HepG2 (cell line): ENCODE measurements around the gene ICAM2. TPM values are rescaled to one million over a fixed set of nuclear protein-coding genes. Genes with fewer than 3 reads are reported as not detected.

ENCODE experiments used
- CHD2 ChIP-seq: IDR thresholded peaks from 2 replicates; pipeline ENCODE4 v1.6.1; 2011; ENCODE audit warnings: low read depth, low read length, improper control_type of control experiment
- GMEB1 ChIP-seq: sonication (generic); formaldehyde crosslinking; IDR thresholded peaks from 2 replicates; pipeline ENCODE4 v1.5.1; 2020; ENCODE audit warnings: missing genetic modification reagents, mild to moderate bottlenecking, borderline replicate concordance
- HMG20A ChIP-seq: IDR thresholded peaks from 2 replicates; pipeline ENCODE4 v1.6.1; 2016; ENCODE audit warnings: borderline replicate concordance
- HMG20B ChIP-seq: conservative IDR thresholded peaks from 2 replicates; pipeline ENCODE4 v1.6.1; 2016; ENCODE audit warnings: missing genetic modification reagents, missing compliant biosample characterization
- JUN ChIP-seq: sonication (generic); formaldehyde crosslinking; IDR thresholded peaks from 2 replicates; pipeline ENCODE4 v1.4.0; 2020; ENCODE audit warnings: mild to moderate bottlenecking, missing genetic modification reagents
- KAT8 ChIP-seq: IDR thresholded peaks from 2 replicates; pipeline ENCODE4 v1.6.1; 2016; ENCODE audit warnings: missing genetic modification reagents, missing compliant biosample characterization
- MAZ ChIP-seq, 2 experiments: sonication (generic) in 1 of 2; formaldehyde crosslinking in 1 of 2; IDR thresholded peaks; 2 replicates each; pipeline versions ENCODE4 v1.5.0 to v1.6.1; 2012 to 2020; ENCODE audit warnings: low read depth in 2 of 2, mild to moderate bottlenecking in 2 of 2, borderline replicate concordance in 1 of 2, improper control_type of control experiment in 1 of 2, low read length in 1 of 2, missing genetic modification reagents in 1 of 2, moderate library complexity in 1 of 2
- MEIS1 ChIP-seq: sonication (generic); formaldehyde crosslinking; IDR thresholded peaks from 2 replicates; pipeline ENCODE4 v1.9.0; 2021; ENCODE audit warnings: mild to moderate bottlenecking, missing genetic modification reagents, moderate library complexity, borderline replicate concordance
- PATZ1 ChIP-seq: sonication (generic); formaldehyde crosslinking; IDR thresholded peaks from 2 replicates; pipeline ENCODE4 v1.4.0; 2020; ENCODE audit warnings: missing genetic modification reagents
- PRDM10 ChIP-seq: sonication (generic); formaldehyde crosslinking; IDR thresholded peaks from 2 replicates; pipeline ENCODE4 v1.4.0; 2020; ENCODE audit warnings: low read depth, missing genetic modification reagents
- RXRA ChIP-seq: sonication (generic); formaldehyde crosslinking; IDR thresholded peaks from 2 replicates; pipeline ENCODE4 v1.5.1; 2020; ENCODE audit warnings: missing genetic modification reagents
- SMAD3 ChIP-seq: sonication (generic); formaldehyde crosslinking; IDR thresholded peaks from 2 replicates; pipeline ENCODE4 v1.4.0; 2020; ENCODE audit warnings: missing genetic modification reagents
- ZNF607 ChIP-seq: sonication (generic); formaldehyde crosslinking; IDR thresholded peaks from 2 replicates; pipeline ENCODE4 v1.5.1; 2020; ENCODE audit warnings: missing genetic modification reagents, mild to moderate bottlenecking, borderline replicate concordance
- ZNF772 ChIP-seq: sonication (generic); formaldehyde crosslinking; IDR thresholded peaks from 2 replicates; pipeline ENCODE4 v1.5.0; 2020; ENCODE audit warnings: mild to moderate bottlenecking, missing genetic modification reagents
- ZSCAN31 ChIP-seq: sonication (generic); formaldehyde crosslinking; IDR thresholded peaks from 2 replicates; pipeline ENCODE4 v1.5.0; 2020; ENCODE audit warnings: low read depth, mild to moderate bottlenecking, missing genetic modification reagents
- polyA plus RNA-seq, 8 experiments: library from polyadenylated mRNA; depleted of rRNA in 3 of 8; stranded (reverse) in 7 of 8; unstranded in 1 of 8; fragments of >200 nt; fragmentation: Illumina TruSeq in 4 of 8; extraction: Trizol in 4 of 8; gene quantifications; 2 replicates each; pipeline versions ENCODE4 v1.2.1 to v1.2.3, GENCODE V29; 2011 to 2016; ENCODE audit warnings: low read depth in 4 of 8, missing spikeins in 1 of 8, mixed read lengths in 1 of 8; ENCODE audit not compliant: insufficient read depth in 1 of 8
- total RNA-seq, 5 experiments: library from RNA; depleted of rRNA; stranded (reverse); fragments of >200 nt; fragmentation: Illumina TruSeq; extraction: Trizol; gene quantifications; 2 replicates each; pipeline ENCODE4 v1.2.3, GENCODE V29; 2016; ENCODE audit warnings: low read depth in 1 of 5
- TF ChIP-seq, protein P1 (sequence below): sonication (generic); formaldehyde crosslinking; conservative IDR thresholded peaks from 2 replicates; pipeline ENCODE4 v1.4.0; 2020; ENCODE audit warnings: mild to moderate bottlenecking, missing genetic modification reagents, moderate library complexity
- TF ChIP-seq, protein P2 (sequence below): IDR thresholded peaks from 2 replicates; pipeline ENCODE4 v1.6.1; 2016; ENCODE audit warnings: missing genetic modification reagents, missing compliant biosample characterization

The ICAM2 gene
- total and polyA plus RNA-seq, 2 of the 13 experiments (the other 11 are each of a cell fraction or from before 2014, with no cell fraction given) = 10.9 to 20.8 TPM

GRCh38 chr17:63962298-63962744 is 58.1 kb downstream of the ICAM2 start (continued):
- TF ChIP-seq HMG20B (CRISPR knock-in tag) (peak; percentile 95), PATZ1 (CRISPR knock-in tag) (peak; percentile 9; the same call in 1 of the 2 replicates), SMAD3 (CRISPR knock-in tag) (0 out of 2 replicates have a peak, but pooled peaks have one; percentile 47), JUN (CRISPR knock-in tag) (peak; percentile 62; the same call in 1 of the 2 replicates), ZNF772 (CRISPR knock-in tag) (0 out of 2 replicates have a peak, but pooled peaks have one; percentile 37), RXRA (CRISPR knock-in tag) (peak; percentile 86), ZNF607 (CRISPR knock-in tag) (peak; percentile 27; the same call in 1 of the 2 replicates), ZSCAN31 (CRISPR knock-in tag) (no peak), MAZ (IDR thresholded peaks at IDR 0.05; ENCODE audit: borderline replicate concordance, low read depth, low read length) (no peak), MAZ (CRISPR knock-in tag; IDR thresholded peaks at IDR 0.05; ENCODE audit: low read depth) (0 out of 2 replicates have a peak, but pooled peaks have one; percentile 11), CHD2 (no peak), MEIS1 (CRISPR knock-in tag) (0 out of 2 replicates have a peak, but pooled peaks have one; percentile 27), HMG20A (peak; percentile 97; the same call in 1 of the 2 replicates), KAT8 (CRISPR knock-in tag) (0 out of 2 replicates have a peak, but pooled peaks have one; percentile 17), GMEB1 (CRISPR knock-in tag) (no peak), PRDM10 (CRISPR knock-in tag) (0 out of 2 replicates have a peak, but pooled peaks have one; percentile 36)
- TF ChIP-seq, protein P1, sequence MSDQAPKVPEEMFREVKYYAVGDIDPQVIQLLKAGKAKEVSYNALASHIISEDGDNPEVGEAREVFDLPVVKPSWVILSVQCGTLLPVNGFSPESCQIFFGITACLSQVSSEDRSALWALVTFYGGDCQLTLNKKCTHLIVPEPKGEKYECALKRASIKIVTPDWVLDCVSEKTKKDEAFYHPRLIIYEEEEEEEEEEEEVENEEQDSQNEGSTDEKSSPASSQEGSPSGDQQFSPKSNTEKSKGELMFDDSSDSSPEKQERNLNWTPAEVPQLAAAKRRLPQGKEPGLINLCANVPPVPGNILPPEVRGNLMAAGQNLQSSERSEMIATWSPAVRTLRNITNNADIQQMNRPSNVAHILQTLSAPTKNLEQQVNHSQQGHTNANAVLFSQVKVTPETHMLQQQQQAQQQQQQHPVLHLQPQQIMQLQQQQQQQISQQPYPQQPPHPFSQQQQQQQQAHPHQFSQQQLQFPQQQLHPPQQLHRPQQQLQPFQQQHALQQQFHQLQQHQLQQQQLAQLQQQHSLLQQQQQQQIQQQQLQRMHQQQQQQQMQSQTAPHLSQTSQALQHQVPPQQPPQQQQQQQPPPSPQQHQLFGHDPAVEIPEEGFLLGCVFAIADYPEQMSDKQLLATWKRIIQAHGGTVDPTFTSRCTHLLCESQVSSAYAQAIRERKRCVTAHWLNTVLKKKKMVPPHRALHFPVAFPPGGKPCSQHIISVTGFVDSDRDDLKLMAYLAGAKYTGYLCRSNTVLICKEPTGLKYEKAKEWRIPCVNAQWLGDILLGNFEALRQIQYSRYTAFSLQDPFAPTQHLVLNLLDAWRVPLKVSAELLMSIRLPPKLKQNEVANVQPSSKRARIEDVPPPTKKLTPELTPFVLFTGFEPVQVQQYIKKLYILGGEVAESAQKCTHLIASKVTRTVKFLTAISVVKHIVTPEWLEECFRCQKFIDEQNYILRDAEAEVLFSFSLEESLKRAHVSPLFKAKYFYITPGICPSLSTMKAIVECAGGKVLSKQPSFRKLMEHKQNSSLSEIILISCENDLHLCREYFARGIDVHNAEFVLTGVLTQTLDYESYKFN = peak; percentile 64
- TF ChIP-seq, protein P2, sequence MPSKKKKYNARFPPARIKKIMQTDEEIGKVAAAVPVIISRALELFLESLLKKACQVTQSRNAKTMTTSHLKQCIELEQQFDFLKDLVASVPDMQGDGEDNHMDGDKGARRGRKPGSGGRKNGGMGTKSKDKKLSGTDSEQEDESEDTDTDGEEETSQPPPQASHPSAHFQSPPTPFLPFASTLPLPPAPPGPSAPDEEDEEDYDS (CRISPR knock-in tag) = no peak
